Superior temporal gyrus (tissue), 1 donor: ENCODE measurements around the gene OR2K2.
"Not testable (repeated sequence)": the region's sequence is repeated elsewhere in the genome, so short reads cannot be mapped to it uniquely, and the experiment has no call there.

Experiments
- DNase-seq: peaks from one replicate; pipeline ENCODE4 v3.0.0-alpha.2; 2016; ENCODE audit errors: extremely low spot score

The OR2K2 gene, protein sequence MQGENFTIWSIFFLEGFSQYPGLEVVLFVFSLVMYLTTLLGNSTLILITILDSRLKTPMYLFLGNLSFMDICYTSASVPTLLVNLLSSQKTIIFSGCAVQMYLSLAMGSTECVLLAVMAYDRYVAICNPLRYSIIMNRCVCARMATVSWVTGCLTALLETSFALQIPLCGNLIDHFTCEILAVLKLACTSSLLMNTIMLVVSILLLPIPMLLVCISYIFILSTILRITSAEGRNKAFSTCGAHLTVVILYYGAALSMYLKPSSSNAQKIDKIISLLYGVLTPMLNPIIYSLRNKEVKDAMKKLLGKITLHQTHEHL

DNA sequence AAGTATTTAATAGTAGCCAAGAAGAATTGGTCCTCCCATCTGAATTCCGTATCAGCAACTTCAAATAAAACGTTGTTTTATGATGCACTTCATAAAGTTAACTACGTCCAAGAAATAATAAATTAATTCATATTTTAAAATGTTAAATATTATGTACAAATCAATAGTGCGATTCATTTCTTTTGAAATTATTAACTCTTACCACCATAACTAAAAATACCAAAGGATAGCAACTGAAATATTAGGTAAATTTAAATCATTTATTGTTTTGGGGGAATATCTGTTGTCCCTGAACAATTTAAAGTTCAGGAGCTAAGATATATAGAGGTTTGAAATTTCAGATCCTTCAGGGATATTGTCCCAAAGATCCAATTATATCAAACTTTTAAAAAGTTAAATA is at the start of gene OR2K2:
Gene OR2K2, minus strand, starts transcription at position 101 of the 400 bp plus-strand sequence. CDS start 1,791 bp downstream, outside the sequence.
- DNase-seq, result no peak

DNA sequence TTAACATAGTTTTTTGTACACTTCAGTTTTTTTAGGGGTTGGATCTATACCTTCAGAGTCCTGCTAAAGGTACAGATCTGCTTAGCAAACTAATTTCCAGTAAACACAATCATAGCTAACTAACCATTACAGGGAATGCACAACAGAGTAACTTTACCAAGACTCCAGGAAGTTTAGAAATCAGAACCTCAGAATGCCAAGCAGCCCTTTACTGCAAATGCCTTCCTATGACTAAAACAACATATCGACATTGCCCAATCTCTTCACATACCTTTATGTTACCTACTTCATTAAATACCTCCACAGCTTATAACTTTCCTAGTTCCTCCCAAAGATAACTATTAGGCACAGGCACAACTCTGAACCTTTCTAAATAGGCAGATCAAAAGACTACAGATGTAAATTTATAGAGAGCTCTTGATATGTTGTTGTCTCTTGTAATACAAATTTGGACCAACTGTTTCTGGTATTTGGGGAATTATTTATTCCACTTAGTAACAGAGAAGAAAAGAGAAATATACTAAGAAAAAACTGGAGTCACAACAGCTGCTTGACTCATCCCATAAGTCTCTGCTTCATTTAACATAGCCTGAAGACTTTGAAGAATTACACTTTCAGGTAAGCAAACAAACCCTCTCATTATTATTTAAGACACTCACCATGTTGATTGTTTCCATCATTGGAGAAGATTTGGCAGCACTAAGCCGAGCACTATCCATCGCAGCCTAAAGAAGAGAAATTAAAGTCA is 46.0 kb upstream of the OR2K2 start:
- DNase-seq, result no peak

DNA sequence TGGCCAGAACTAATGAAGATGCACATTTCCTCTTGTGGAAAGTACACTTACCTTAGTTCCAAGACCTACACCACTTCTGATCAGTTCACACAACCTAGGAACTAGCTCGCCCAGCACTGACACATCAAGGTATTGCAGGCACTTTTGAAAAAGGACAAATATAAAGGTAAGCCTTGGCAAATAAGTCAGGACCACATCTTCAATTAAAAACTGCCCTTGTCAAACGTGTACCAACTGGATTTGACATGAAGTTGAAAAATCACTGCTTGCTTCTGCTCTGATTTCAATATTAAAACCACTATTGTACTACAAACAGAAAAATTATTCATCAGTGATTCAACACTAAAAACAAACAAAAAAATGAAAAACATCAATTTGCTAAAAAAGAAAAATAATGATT is 45.0 kb upstream of the OR2K2 start:
- no peak for DNase-seq

DNA sequence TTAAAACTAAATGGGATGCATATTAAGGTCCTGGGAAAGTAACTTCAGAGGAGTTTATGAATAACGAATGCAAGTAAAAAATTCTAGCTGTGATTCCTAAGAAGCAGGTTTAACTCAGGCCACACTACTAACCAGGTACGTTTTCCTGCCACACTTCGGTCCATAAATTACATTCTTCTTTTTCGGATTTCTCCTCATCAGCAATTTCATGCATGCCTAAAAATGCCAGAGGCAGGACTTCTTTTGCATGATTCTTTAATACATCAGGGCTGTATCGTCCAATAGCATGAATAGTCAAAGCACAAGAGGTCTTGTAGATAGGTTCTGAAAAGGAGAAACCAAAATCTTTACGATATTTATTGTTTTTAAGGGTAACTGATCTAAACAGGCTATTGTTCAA is 42.3 kb upstream of the OR2K2 start:
- DNase-seq, result no peak

DNA sequence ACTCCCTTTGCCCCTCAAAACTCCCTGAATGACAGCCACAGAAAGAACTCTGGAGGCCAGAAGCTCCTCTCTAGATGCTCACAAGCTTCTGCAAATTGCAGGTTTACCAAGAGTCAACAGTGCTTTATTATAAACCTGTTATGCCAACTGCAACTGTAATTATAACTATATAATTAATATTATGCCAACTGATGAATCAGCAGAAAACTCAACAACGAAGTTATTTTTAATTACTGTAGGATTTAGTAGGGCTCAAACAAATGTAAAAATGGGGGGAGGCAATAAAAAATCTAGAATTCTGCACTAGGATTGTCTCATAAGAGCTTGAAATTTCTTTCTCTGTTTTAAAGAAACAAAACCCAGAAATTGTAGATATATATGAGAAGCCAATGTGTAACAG is 37.0 kb upstream of the OR2K2 start:
- no peak for DNase-seq

DNA sequence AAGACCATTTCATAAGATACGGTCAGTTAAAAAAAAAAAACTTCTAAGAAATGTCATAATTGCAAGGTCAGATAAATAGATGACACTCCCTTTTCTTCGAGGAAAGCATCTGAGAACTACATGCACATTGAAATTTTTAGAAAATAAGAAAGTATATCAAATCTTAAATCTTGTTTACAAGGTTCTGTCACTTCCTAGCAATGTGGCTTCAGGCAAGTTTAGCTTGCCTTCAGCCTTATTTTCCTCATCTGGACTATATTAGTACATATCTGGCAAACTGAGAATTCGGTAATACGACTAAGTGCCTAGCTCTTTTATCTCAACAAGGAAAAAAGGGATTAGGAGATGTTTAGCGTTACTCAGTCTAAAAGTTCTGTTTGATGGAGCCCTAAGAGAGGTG is 32.5 kb upstream of the OR2K2 start:
- DNase-seq, result no peak

DNA sequence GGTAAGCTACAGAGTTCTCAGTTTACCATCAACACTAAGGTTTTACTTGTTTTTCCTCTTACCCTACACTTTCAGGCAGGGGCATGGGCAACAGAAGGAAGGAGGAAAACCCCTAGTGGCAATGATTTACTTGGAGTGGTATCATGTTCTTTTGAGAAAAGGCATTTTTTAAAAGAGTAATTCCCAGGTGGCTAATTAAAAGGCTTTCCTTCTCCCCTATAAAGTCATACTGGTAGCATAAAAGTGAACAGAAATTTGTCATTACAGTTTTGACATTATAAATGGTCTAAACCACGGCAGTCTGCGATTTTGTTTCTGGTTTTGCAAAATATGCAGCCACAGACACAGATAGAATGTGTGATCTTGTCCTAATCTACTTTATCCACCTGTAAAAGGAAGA is 30.9 kb upstream of the OR2K2 start:
- no peak for DNase-seq

DNA sequence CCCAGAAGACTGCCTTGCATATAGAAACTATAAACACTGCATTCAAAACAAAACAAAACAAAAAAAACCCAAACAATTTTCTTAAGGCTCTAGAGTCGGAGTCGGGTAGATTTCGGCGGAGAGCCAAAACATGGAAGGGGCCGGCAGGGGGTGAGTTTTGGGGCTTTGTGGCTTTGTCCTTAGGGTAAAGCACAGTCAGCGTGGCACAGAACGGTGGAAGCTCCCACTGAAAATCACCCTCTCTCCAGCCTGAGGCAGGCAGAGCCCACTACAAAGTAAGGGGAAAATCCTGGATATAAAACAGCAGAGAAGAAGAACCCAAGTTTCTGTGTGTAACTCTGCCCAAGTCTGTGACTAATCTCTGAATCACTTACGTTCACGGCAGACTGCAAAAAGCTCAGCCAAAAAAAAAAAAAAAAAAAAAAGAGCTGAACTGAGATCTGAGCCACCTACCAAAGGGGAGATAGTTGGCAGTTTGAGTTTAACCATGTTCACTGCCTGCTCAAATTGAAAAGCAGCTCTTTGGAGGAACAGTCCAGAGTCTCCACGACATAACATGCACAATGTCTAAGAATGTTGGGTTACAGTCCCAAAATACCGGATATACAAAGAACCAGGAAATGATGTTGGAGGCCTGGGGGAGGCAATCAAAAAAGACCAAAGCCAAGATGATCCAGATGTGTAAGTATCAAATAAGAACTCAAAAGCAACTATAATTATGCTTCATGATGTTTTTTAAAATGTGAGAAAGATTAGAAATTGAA is 26.6 kb upstream of the OR2K2 start:
- peak; percentile 44 for DNase-seq

DNA sequence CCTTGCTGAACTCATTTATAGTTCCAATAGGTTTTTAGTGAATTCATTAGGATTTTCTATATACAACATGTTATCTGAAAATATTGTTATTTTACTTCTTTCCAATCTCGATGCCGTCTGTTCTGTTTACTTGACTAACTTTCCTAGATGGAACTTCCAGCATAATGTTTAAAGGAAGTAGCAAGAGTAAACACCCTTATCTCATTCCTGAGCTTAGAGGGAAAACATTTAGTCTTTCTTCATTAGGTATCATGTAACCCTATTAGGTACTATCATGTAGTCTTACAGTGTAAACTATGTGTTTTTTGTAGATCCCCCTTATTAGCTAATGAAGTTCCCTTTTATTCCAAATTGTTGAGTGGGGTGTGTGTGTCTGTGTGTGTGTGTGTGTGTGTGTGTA is 22.5 kb upstream of the OR2K2 start:
- DNase-seq, result no peak

DNA sequence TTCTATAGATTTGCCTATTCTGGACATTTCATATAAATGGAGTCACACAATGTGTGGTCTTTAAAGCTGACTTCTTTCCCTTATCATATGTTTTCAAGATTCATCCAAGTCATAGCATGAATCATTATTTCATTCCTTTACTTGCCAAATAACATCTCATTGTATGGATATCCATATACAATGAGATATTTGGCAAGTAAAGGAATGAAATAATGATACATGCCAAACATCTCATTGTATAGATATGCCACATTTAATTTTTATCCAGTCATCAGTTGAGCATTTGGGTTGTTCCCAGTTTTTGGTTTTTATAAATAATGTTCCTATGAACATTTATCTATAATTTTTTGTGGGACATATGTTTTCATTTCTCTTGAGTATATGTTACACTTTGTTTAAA is 20.5 kb upstream of the OR2K2 start:
- no peak for DNase-seq

DNA sequence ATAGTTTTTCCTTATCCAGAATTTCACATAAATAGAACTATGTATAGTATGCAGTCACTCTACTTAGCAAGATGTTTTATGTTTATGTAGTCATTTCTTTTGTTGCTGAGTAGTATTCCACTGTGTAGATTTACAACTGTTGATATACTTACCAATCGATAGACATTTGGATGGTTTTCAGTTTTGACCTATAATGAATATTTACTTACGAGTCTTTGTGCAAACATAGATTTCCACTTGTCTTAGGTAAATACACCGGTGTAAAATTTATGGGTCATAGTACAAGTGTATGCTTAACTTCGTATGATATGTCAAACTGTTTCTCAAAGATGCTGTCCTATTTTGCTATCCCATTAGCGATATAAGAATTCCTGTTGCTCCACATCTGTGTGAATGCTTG is 19.7 kb upstream of the OR2K2 start:
- no peak for DNase-seq

DNA sequence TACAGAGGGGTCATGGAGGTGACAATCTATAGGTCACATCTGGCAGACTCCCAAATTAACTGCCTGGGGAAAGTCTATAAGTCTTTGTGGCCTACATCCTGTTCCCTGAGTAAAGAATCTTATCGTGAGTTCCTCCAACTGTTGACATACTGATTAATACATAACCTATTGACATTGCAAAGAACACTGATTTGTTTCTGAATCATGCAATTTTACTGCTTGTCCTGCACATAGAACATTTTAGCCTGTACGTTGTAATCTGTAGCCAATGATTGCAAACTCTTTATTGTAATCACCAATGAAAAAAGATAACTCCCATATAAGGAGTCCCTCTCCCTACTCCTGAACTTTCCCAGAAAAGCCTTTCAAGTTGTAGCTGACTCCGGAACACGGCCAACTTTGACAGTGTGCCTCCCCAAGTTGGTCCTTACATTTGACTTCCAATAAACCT is 18.8 kb upstream of the OR2K2 start:
- no peak for DNase-seq

DNA sequence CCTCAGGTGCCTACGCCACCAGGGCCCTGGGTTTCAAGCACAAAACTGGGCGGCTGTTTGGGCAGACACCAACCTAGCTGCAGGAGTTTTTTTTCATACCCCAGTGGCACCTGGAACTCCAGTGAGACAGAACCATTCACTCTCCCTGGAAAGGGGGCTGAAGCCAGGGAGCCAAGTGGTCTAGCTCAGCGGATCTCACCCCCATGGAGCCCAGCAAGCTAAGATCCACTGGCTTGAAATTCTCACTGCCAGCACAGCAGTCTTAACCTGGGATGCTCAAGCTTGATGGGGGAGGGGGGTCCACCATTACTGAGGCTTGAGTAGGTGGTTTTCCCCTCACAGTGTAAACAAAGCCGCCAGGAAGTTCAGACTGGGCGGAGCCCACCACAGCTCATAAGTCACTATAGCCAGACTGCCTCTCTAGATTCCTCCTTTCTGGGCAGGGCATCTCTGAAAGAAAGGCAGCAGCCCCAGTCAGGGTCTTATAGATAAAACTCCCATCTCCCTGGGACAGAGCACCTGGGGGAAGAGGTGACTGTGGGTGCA is 4.4 kb upstream of the OR2K2 start:
- not testable (repeated sequence) for DNase-seq

DNA sequence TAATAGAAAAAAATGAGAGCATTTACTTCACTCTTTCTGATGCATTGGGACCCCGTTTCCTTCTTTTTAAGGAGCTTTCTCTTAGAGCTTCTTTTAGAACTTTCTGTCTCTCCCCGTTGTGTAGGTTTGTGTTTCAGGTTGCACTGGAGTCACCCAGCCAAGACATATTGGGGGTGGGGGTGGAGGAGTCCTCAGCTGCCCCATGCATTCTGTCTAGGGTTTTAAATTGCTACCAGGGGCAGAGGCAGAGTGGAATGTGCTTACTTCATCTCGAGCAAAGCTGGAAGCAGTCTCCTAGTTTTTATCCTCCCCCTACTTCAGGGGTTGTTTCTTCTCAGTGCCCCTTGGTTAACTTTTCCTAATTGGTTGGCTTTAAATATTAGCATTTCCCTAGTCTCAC is 9.4 kb downstream of the OR2K2 start:
- DNase-seq, result no peak

DNA sequence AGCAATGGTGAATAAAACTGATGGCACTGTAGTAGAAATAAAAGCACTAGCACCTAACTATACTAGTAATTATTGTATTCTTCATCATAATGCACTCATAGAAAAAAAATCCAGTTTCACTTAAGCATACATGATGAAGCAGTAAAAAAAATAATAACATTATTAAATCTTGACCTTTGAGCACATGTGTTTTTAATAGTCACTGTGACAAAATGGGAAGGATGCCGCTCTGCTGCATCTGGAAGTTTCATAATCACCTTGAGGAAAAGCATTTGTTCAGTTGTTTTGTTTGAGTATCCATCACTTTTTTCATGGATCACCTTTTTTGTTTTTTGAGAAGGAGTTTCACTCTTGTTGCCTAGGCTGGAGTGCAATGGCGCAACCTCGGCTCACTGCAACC is 13.2 kb downstream of the OR2K2 start:
- DNase-seq, result no peak

DNA sequence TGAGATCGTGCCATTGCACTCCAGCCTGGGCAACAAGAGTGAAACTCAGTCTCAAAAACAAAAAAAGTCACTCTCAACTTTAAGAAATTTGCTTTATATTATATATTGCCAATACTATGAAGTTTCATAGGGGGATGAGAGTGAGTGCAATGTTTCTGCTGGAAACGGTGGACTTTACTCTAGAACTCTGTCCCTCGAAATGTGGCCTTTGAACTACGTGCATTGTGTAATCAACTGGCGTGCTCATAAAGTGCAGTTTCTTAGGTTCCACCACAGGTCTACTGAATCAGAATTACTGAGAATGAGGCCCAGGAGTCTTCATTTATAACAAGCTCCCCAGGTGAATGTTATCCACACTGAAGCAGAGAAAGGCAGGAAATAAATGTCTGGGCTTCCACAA is 24.1 kb downstream of the OR2K2 start:
- DNase-seq, result no peak

DNA sequence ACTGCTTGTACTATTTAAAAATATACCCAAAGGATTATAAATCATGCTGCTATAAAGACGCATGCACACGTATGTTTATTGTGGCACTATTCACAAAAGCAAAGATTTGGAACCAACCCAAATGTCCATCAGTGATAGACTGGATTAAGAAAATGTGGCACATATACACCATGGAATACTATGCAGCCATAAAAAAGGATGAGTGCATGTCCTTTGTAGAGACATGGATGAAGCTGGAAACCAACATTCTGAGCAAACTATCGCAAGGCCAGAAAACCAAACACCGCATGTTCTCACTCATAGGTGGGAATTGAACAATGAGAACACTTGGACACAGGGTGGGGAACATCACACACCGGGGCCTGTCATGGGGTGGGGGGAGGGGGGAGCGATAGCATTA is 26.0 kb downstream of the OR2K2 start:
- DNase-seq, result not testable (repeated sequence)

DNA sequence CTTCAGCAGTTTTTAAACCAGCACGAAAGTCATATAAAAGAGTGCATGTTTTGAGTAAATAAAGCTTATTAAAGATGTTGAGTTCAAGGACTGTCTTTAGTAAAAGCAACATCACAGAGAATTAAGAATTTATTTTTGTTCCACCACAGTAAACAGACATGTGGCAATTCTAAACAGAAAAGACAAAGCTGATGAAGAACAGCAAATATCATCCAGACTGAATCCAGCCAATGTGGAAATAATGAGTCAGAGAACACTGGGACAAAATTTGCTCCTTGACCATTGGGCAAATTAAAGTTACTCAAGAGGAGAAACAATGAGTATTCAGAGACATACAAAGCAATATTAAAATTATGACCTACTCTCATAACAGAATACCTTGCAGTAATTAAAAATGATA is 28.8 kb downstream of the OR2K2 start:
- DNase-seq, result no peak

DNA sequence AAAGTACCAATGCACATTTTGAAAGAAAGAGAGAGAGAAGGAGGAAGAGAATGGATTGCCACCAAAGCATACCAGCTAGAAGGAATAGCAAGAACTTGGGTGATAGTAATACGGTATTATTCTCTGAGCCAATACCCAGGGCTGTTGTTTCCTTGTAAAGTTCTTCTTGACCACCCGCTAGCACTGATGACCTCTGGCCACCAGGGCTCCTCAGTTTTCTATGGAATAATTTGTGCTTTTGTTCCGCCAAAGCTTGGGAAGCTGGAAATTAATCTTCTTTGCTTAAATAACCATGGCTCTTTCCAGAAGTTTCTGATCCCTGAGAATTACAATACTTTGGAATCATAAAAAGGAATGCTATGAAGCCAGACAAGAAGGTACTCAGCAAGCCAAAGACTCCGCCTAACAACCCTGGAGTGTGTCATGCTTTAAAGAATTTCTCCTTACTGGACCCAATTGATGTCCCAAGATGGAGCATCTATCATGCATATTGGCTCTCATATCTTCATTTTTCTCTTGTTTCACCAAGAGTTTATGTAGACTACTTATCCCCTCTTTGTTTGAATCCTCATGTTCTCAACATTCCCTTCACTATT is 29.8 kb downstream of the OR2K2 start:
- DNase-seq, result no peak

DNA sequence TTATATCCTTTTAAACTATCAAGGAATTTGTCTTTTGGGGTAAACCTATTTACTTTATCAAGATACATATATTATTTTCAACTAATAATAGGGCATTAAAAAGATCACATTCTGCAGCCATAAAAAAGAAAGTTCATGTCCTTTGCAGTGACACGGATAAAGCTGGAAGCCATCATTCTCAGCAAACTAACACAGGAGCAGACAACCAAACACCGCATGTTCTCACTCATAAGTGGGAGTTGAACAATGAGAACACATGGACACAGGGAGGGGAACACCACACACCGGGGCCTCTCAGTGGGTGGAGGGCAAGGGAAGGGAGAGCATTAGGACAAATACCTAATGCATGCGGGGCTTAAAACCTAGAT is 30.4 kb downstream of the OR2K2 start:
- not testable (repeated sequence) for DNase-seq

DNA sequence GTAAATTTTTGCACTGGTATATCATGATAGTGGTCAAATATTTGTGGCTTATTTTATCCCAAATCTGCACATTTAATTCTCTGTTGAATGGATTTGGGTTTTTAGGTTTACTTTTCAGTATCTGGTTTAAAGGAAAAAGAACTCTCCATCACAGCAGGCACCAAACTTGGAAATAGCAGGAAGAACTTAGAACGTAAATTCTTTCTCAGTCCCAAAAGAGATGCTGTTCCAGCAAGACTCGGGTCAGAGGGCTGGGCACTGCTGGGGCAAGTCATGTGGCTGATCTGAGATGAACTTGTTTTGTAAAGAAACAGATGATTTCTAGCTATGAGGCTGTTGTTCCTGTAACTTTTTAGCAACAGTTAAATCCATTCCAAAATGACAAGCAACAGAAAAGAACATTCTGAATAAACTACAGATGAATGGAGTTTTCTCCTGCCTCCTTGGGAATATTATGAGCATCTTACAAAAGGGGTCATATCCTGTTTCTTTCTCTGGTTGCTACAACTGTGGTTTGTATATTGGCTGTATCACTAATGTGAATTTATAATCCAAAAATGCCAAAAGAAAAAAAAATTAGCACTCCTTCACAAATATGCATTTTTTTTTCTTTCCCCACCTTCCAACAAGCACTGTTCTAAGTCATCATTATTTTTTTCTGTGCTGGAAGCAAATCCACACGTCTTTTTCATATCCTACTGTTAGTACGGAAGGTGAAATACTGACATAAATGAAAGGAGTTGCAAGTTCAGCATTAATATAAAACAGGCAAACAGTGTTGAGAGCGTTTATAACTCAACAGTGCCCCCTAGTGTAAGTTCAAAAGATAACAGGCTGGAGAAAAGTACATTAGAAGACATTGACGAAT is 31.1 kb downstream of the OR2K2 start:
- peak; percentile 96 for DNase-seq
